ENCODE measurements around the gene TRAF6. TPM values are rescaled to one million over a fixed set of nuclear protein-coding genes. Genes with fewer than 3 reads are reported as not detected.

TRAF6 gene
- total and polyA plus RNA-seq, 2 donors from 2014 or later, result 4.0 to 16.5 TPM

- no peak for TF ChIP-seq CTCF (IDR thresholded peaks at IDR 0.05; ENCODE audit: borderline replicate concordance, extremely low read depth, insufficient read depth)
Observed at GRCh38 chr11:36471577-36471976, 38.5 kb downstream of the TRAF6 start.

GRCh38 chr11:36469881-36470802 lies 39.9 kb downstream of the TRAF6 start:
- H3K27me3 ChIP-seq (ENCODE audit: control insufficient read depth, insufficient read depth, low read length), result no peaks in the 10 kb centered on the region
- no peaks in the 10 kb centered on the region for H3K4me1 ChIP-seq (ENCODE audit: control insufficient read depth in 2 of 3, insufficient read depth in 2 of 3, low read depth in 1 of 3, low read length in 3 of 3)
- H3K36me3 ChIP-seq (ENCODE audit: control insufficient read depth in 2 of 3, insufficient read depth in 3 of 3, low read length in 3 of 3), result no peaks in the 10 kb centered on the region
- H3K9ac ChIP-seq (ENCODE audit: low read length in 3 of 3), result no peak overlapping the region
- DNase-seq, result no peak
- H3K9me3 ChIP-seq (ENCODE audit: control insufficient read depth in 2 of 3, insufficient read depth in 1 of 3, low read length in 3 of 3), result no peaks in the 10 kb centered on the region
- intact Hi-C loops (cut with DNase I), result loop anchor here (10.0 kb wide), 1 partner anchor 175 kb away; the partner anchor contains the start of gene PRR5L
- no peak overlapping the region for H3K27ac ChIP-seq (ENCODE audit: low read depth in 2 of 2, low read length in 2 of 2)
- no peak for TF ChIP-seq CTCF (IDR thresholded peaks at IDR 0.05; ENCODE audit: borderline replicate concordance, extremely low read depth, insufficient read depth)
- FAIRE-seq, result no peak
- H3K4me3 ChIP-seq (ENCODE audit: low read length in 3 of 3), result no peak overlapping the region

More at GRCh38 chr11:36471577-36471976, 38.5 kb downstream of the TRAF6 start:
- FAIRE-seq (no peak), DNase-seq (no peak)
- Histone ChIP-seq H3K27ac (ENCODE audit: low read depth in 2 of 2, low read length in 2 of 2) (no peak overlapping the region), H3K27me3 (ENCODE audit: control insufficient read depth, insufficient read depth, low read length) (no peaks in the 10 kb centered on the region), H3K9ac (ENCODE audit: low read length in 3 of 3) (no peak overlapping the region), H3K4me3 (ENCODE audit: low read length in 3 of 3) (no peak overlapping the region), H3K4me1 (ENCODE audit: control insufficient read depth in 2 of 3, insufficient read depth in 2 of 3, low read depth in 1 of 3, low read length in 3 of 3) (no peaks in the 10 kb centered on the region), H3K9me3 (ENCODE audit: control insufficient read depth in 2 of 3, insufficient read depth in 1 of 3, low read length in 3 of 3) (no peaks in the 10 kb centered on the region), H3K36me3 (ENCODE audit: control insufficient read depth in 2 of 3, insufficient read depth in 3 of 3, low read length in 3 of 3) (no peaks in the 10 kb centered on the region)
- intact Hi-C loops (cut with DNase I), result loop anchor here (10.0 kb wide), 1 partner anchor 177 kb away; the partner anchor contains the start of gene PRR5L

- H3K9me3 ChIP-seq (ENCODE audit: control insufficient read depth in 2 of 3, insufficient read depth in 1 of 3, low read length in 3 of 3), result no peaks in the 10 kb centered on the region
- H3K27me3 ChIP-seq (ENCODE audit: control insufficient read depth, insufficient read depth, low read length), result no peaks in the 10 kb centered on the region
- no peaks in the 10 kb centered on the region for H3K4me1 ChIP-seq (ENCODE audit: control insufficient read depth in 2 of 3, insufficient read depth in 2 of 3, low read depth in 1 of 3, low read length in 3 of 3)
- H3K36me3 ChIP-seq (ENCODE audit: control insufficient read depth in 2 of 3, insufficient read depth in 3 of 3, low read length in 3 of 3), result no peaks in the 10 kb centered on the region
- no peak overlapping the region for H3K4me3 ChIP-seq (ENCODE audit: low read length in 3 of 3)
- no peak for TF ChIP-seq CTCF (IDR thresholded peaks at IDR 0.05; ENCODE audit: borderline replicate concordance, extremely low read depth, insufficient read depth)
- intact Hi-C loops (cut with DNase I), result no loop called here
- DNase-seq, result no peak
- no peak overlapping the region for H3K27ac ChIP-seq (ENCODE audit: low read depth in 2 of 2, low read length in 2 of 2)
- no peak overlapping the region for H3K9ac ChIP-seq (ENCODE audit: low read length in 3 of 3)
- FAIRE-seq, result no peak
Observed at GRCh38 chr11:36469063-36469462, 41.0 kb downstream of the TRAF6 start.

All from kidney (tissue), 14 donors.